Smooth muscle cell (in vitro differentiated cells): Measurements from ENCODE around the gene OR2AP1. TPM values are rescaled to one million over a fixed set of nuclear protein-coding genes. Genes with fewer than 3 reads are reported as not detected.

Source experiments
- DNase-seq: peaks from one replicate; lab custom pipeline; 2025; ENCODE audit not compliant: unreplicated experiment; lab: John Stamatoyannopoulos, UW
- H2AFZ ChIP-seq: fragments of 200-600 bp; sonication (generic); 2 replicates; pipeline ENCODE4 v1.6.0; 2016; ENCODE audit warnings: antibody characterized with exemption, low read depth, mild to moderate bottlenecking
- H3F3A ChIP-seq: fragments of 200-600 bp; sonication (generic); 2 replicates; pipeline ENCODE4 v1.6.0; 2017; ENCODE audit warnings: antibody characterized with exemption, low read depth
- H3K27ac ChIP-seq: fragments of 200-600 bp; sonication (generic); 2 replicates; pipeline ENCODE4 v1.5.1; 2016; ENCODE audit warnings: low read depth, mild to moderate bottlenecking
- H3K27me3 ChIP-seq: fragments of 200-600 bp; sonication (generic); 2 replicates; pipeline ENCODE4 v1.6.1; 2016; ENCODE audit warnings: low read depth, mild to moderate bottlenecking
- H3K36me3 ChIP-seq: fragments of 200-600 bp; sonication (generic); 2 replicates; pipeline ENCODE4 v1.5.1; 2016; ENCODE audit warnings: low read depth
- H3K4me1 ChIP-seq: fragments of 200-600 bp; sonication (generic); 2 replicates; pipeline ENCODE4 v1.5.1; 2016; ENCODE audit warnings: low read depth
- H3K4me2 ChIP-seq: fragments of 200-600 bp; sonication (generic); 2 replicates; pipeline ENCODE4 v1.6.0; 2016; ENCODE audit warnings: mild to moderate bottlenecking
- H3K4me3 ChIP-seq: fragments of 200-600 bp; sonication (generic); 2 replicates; pipeline ENCODE4 v1.5.1; 2016; ENCODE audit warnings: mild to moderate bottlenecking
- H3K79me2 ChIP-seq: fragments of 200-600 bp; sonication (generic); 2 replicates; pipeline ENCODE4 v1.6.0; 2016; ENCODE audit warnings: low read depth, mild to moderate bottlenecking
- H3K9ac ChIP-seq: fragments of 200-600 bp; sonication (generic); 2 replicates; pipeline ENCODE4 v1.6.0; 2016; ENCODE audit warnings: low read depth
- H3K9me3 ChIP-seq: fragments of 200-600 bp; sonication (generic); replicated peaks from 2 replicates; pipeline ENCODE4 v1.5.1; 2016; ENCODE audit warnings: low read depth
- H4K20me1 ChIP-seq: fragments of 200-600 bp; sonication (generic); 2 replicates; pipeline ENCODE4 v1.6.0; 2016; ENCODE audit warnings: low read depth
- WGBS: methylation state at CpG from one replicate; pipeline ENCODE4 v1.1.7; 2016; ENCODE audit warnings: low lambda C conversion rate; 5-methylcytosine and 5-hydroxymethylcytosine counted together
- polyA plus RNA-seq: library from polyadenylated mRNA; unstranded; fragments of >200 nt; fragmentation: Nextera tagmentation; extraction: Ambion mirVana; gene quantifications from 2 replicates; pipeline ENCODE4 v1.2.1, GENCODE V29; 2016
- total RNA-seq: library from RNA; depleted of rRNA; stranded (reverse); fragments of >200 nt; gene quantifications from 2 replicates; pipeline ENCODE4 v1.2.3, GENCODE V29; 2014
- TF ChIP-seq, protein P1 (sequence below): fragments of 200-600 bp; sonication (generic); IDR thresholded peaks from 2 replicates; pipeline ENCODE4 v1.5.1; 2017; ENCODE audit warnings: borderline replicate concordance, mild to moderate bottlenecking, antibody characterized with exemption; ENCODE audit not compliant: insufficient read depth, poor library complexity, severe bottlenecking

Gene OR2AP1
- total and polyA plus RNA-seq, 2 experiments from 2014 or later, result not detected

DNA sequence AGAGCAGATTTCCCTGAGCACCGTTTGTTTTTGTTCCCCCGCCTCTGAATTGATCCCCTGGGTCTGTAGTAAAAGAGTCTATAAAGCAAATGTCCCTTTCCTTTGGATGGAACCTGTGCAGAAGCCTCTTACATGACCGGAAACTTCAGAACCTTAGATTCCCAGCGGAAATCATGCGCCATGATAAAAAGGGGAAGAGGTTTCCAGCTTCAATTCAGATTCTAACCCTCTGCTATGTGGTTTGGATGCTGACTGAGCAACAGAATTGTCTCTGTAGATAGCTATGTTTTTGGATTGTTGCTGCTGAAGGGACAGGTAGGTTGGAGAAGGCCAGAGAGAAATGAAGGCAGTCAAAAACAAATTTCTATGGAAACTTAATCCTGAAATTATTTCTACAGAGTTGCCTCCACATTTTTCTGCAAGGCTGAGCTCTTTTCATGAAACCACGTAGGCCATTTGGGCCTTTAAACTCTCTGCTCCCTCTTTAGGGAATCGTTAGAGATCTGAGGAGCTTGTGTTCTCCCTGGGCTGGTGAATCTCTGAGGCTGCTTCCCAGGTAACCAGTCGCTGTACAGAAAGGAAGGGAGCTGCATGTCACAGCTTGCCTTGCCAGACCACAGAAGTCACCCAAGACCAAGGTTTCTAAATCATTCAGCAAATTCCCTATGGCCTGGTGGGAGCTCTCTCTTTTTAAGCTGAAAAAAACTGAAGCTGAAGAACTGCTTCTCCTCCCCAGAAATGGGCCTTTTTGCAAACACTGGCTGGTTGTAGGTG is 35.7 kb downstream of the OR2AP1 start:
- no peak for DNase-seq
- Histone ChIP-seq H4K20me1 (no peaks in the 10 kb centered on the region), H3F3A (no peaks in the 10 kb centered on the region), H2AFZ (no peak overlapping the region), H3K79me2 (no peaks in the 10 kb centered on the region), H3K4me3 (no peak overlapping the region), H3K36me3 (no peaks in the 10 kb centered on the region), H3K27ac (no peak overlapping the region), H3K4me1 (no peaks in the 10 kb centered on the region), H3K9me3 (no peaks in the 10 kb centered on the region), H3K9ac (no peak overlapping the region), H3K27me3 (no peaks in the 10 kb centered on the region), H3K4me2 (no peak overlapping the region)
- WGBS, result 80% methylated on average over 8 of the region's 8 CpGs
- TF ChIP-seq, protein P1, sequence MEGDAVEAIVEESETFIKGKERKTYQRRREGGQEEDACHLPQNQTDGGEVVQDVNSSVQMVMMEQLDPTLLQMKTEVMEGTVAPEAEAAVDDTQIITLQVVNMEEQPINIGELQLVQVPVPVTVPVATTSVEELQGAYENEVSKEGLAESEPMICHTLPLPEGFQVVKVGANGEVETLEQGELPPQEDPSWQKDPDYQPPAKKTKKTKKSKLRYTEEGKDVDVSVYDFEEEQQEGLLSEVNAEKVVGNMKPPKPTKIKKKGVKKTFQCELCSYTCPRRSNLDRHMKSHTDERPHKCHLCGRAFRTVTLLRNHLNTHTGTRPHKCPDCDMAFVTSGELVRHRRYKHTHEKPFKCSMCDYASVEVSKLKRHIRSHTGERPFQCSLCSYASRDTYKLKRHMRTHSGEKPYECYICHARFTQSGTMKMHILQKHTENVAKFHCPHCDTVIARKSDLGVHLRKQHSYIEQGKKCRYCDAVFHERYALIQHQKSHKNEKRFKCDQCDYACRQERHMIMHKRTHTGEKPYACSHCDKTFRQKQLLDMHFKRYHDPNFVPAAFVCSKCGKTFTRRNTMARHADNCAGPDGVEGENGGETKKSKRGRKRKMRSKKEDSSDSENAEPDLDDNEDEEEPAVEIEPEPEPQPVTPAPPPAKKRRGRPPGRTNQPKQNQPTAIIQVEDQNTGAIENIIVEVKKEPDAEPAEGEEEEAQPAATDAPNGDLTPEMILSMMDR, result no peak

DNA sequence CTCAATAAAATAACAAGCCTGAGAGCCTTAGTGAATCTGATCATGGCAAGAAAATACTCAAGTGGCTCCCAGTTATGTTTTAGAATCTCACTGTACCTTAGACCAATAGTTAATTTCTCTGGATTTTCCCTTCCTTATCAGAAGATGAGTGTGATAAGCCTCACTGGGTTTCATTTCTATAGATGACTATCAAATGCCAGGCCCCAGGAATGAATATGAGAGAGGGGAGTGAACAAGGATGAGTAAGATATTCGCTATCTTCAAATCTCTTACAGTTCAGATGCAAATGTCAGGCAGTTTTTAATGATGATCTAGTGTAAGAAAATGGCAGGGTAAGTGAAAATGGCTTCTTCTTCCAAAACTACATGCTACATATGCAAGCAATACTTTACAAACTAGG is 38.3 kb downstream of the OR2AP1 start:
- no peak overlapping the region for H3K4me2 ChIP-seq
- H3K4me1 ChIP-seq, result no peaks in the 10 kb centered on the region
- H2AFZ ChIP-seq, result no peak overlapping the region
- DNase-seq, result no peak
- H3K36me3 ChIP-seq, result no peaks in the 10 kb centered on the region
- no peak overlapping the region for H3K9ac ChIP-seq
- WGBS, result 86% methylated on average over 1 of the region's 1 CpG
- no peaks in the 10 kb centered on the region for H4K20me1 ChIP-seq
- no peaks in the 10 kb centered on the region for H3F3A ChIP-seq
- H3K79me2 ChIP-seq, result no peaks in the 10 kb centered on the region
- no peaks in the 10 kb centered on the region for H3K27me3 ChIP-seq
- no peak overlapping the region for H3K27ac ChIP-seq
- H3K9me3 ChIP-seq, result no peaks in the 10 kb centered on the region
- H3K4me3 ChIP-seq, result no peak overlapping the region
- TF ChIP-seq, protein P1, result no peak

DNA sequence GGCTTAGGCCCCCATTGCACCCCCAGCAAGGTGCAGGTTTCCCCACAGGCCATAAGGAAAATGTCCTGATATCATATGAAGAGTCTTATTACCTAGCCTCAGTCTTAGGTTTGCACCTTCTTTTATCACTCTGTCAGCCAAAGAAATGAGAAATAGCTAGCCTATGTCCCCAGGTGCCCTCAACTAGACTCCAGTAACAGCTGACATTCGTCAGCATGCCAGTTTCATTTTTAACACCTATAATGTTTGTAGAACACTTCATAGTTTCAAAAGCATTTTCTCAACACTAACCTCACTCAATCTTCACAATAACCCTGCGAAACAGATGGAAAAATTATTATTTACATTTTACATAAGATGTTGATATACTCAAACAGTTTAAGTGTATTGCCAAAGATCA is 40.4 kb downstream of the OR2AP1 start:
- no peaks in the 10 kb centered on the region for H3K79me2 ChIP-seq
- no peaks in the 10 kb centered on the region for H3F3A ChIP-seq
- H3K4me1 ChIP-seq, result no peaks in the 10 kb centered on the region
- no peak overlapping the region for H3K9ac ChIP-seq
- H3K27me3 ChIP-seq, result no peaks in the 10 kb centered on the region
- H3K9me3 ChIP-seq, result no peaks in the 10 kb centered on the region
- no peak for DNase-seq
- 89% methylated on average over 2 of the region's 2 CpGs for WGBS
- H4K20me1 ChIP-seq, result no peaks in the 10 kb centered on the region
- TF ChIP-seq, protein P1, result no peak
- no peak overlapping the region for H2AFZ ChIP-seq
- no peak overlapping the region for H3K27ac ChIP-seq
- no peaks in the 10 kb centered on the region for H3K36me3 ChIP-seq
- no peak overlapping the region for H3K4me3 ChIP-seq
- H3K4me2 ChIP-seq, result no peak overlapping the region

DNA sequence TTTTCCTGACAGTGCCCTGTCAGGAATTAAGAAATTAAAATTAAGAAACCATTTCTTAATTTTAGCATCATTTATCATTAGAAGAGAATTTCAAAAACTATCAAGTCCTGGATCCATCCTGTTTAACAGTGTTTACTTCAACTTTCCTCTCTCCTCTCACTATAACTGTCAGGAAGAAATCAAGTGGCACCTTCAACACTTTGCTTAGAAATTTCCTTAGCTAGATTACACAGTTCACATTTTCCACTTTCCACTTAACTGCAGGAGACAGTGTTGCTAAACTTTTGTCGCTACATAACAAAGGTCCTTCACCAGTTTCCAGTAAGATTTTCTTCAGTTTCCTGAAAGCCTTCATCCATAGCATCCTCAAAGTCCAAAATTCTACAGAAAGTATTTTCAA is 42.5 kb downstream of the OR2AP1 start:
- Histone ChIP-seq H4K20me1 (no peaks in the 10 kb centered on the region), H3K4me3 (no peak overlapping the region), H3K27ac (no peak overlapping the region), H3F3A (no peaks in the 10 kb centered on the region), H3K36me3 (no peaks in the 10 kb centered on the region), H3K79me2 (no peaks in the 10 kb centered on the region), H3K9me3 (no peaks in the 10 kb centered on the region), H3K27me3 (no peaks in the 10 kb centered on the region), H3K4me2 (no peak overlapping the region), H2AFZ (no peak overlapping the region), H3K9ac (no peak overlapping the region), H3K4me1 (no peaks in the 10 kb centered on the region)
- DNase-seq, result no peak
- TF ChIP-seq, protein P1, result no peak
- WGBS, result 85% methylated on average over 1 of the region's 1 CpG
